Stimulated activated CD4-positive, alpha-beta T cell treated with anti-CD3 and anti-CD28 coated beads, TNF-alpha, amount 100 ng/mL, for 24 hours (primary cell): ENCODE data around the gene NKTR.

Experiments used
- DNase-seq, 3 experiments: peaks; one replicate each; pipeline ENCODE4 v3.0.0-alpha.2; 2020; ENCODE audit warnings: low read depth in 3 of 3

Gene NKTR

GRCh38 chr3:42681361-42682038 is 81.0 kb downstream of the NKTR start:
- no peak for DNase-seq

GRCh38 chr3:42682301-42683070 is 82.0 kb downstream of the NKTR start:
- no peak for DNase-seq

GRCh38 chr3:42683875-42684598 is 83.6 kb downstream of the NKTR start:
- DNase-seq, result peak in 2 of 3 experiments; percentile 27 to 62

GRCh38 chr3:42684632-42685362 is 84.3 kb downstream of the NKTR start:
- no peak for DNase-seq

GRCh38 chr3:42685363-42685881 is 84.9 kb downstream of the NKTR start, which contains the start of gene KLHL40:
Gene KLHL40 (plus strand): TSS chr3:42685537. CDS start chr3:42685619, 82 bp downstream.
- DNase-seq, result no peak

- DNase-seq, result no peak
These were observed 85.7 kb downstream of the NKTR start for GRCh38 chr3:42685891-42686820.

- no peak for DNase-seq
These were observed 86.6 kb downstream of the NKTR start for GRCh38 chr3:42686832-42687650.

- no peak for DNase-seq
These were observed 87.5 kb downstream of the NKTR start for GRCh38 chr3:42688016-42688415.

GRCh38 chr3:42688487-42689420 is 88.3 kb downstream of the NKTR start:
- no peak for DNase-seq

- no peak for DNase-seq
These were observed 89.0 kb downstream of the NKTR start for GRCh38 chr3:42689421-42690014.

GRCh38 chr3:42690191-42690590 is 89.7 kb downstream of the NKTR start:
- DNase-seq, result no peak

GRCh38 chr3:42690766-42691680 is 90.5 kb downstream of the NKTR start:
- no peak for DNase-seq

GRCh38 chr3:42691816-42692666 is 91.6 kb downstream of the NKTR start:
- DNase-seq, result no peak

- DNase-seq, result no peak
These were observed 92.4 kb downstream of the NKTR start for GRCh38 chr3:42692667-42693529.

GRCh38 chr3:42693530-42693930 is 93.0 kb downstream of the NKTR start:
- no peak for DNase-seq
